Medulla oblongata (tissue), 1 donor: ENCODE data around the gene ADAMTS13.
"Not testable (repeated sequence)": the region's sequence is repeated elsewhere in the genome, so short reads cannot be mapped to it uniquely, and the experiment has no call there.

Experiments
- DNase-seq: peaks from one replicate; pipeline ENCODE4 v3.0.0-alpha.2; 2015; ENCODE audit errors: extremely low spot score

The ADAMTS13 gene

DNA sequence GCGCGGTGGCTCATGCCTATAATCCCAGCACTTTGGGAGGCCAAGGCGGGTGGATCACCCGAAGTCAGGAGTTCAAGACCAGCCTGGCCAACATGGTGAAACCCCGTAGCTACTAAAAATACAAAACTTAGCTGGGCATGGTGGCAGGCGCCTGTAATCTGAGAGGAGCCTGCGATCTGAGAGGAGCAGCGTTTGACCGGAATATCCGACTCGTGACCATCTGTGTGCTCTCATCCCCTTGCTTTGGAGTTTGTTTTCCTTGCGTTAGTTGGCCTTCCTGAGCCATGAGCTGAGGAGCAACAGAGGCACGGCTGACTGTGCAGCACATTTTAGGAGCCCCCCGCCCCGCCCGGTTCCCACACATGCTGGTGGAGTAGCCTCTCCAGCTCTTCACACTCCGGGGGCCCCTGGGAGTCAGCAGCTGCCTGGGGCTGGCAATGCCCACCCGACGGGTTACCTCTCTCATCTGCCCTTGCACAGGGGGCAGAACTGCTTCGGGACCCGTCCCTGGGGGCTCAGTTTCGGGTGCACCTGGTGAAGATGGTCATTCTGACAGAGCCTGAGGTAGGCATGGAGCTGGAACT, 3.0 kb downstream of the ADAMTS13 start:
- DNase-seq = no peak

DNA sequence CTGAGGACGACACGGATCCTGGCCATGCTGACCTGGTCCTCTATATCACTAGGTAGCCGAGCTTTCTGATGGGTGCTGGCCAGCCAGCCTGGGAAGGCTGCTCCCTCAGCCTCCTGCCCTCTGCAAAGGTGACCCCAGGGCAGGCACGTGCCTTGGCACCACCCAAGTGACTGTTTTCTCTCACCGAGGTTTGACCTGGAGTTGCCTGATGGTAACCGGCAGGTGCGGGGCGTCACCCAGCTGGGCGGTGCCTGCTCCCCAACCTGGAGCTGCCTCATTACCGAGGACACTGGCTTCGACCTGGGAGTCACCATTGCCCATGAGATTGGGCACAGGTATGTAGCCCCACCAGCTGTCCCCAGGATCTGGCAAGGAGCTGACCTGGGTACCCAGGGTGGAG, 3.8 kb downstream of the ADAMTS13 start:
- no peak for DNase-seq

GRCh38 chr9:133427658-133428348, 5.6 kb downstream of the ADAMTS13 start:
- DNase-seq = no peak

- no peak for DNase-seq
Measured at GRCh38 chr9:133428617-133429101, 6.5 kb downstream of the ADAMTS13 start.

DNA sequence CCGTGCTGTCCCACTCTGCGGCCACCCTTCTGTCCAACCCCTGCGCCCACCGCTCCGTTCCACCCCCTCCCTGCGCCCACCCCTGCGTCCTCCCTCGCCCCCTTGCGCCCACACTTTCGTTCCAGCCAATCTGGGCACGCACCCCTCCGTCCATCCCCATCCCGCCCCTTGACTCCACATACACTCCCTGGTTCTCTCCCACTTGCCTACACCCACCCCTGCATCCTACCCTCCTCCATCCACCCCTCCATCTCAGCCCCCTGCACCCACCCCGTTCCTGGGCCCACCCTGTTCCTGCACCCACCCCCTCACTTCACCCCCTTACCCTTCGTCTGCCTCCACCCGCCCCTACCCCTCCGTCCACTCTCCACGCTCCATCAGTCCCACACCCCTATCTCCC, 7.0 kb downstream of the ADAMTS13 start:
- no peak for DNase-seq

GRCh38 chr9:133429641-133430161, 7.5 kb downstream of the ADAMTS13 start:
- DNase-seq = no peak

GRCh38 chr9:133430244-133430643, 8.1 kb downstream of the ADAMTS13 start:
- no peak for DNase-seq

DNA sequence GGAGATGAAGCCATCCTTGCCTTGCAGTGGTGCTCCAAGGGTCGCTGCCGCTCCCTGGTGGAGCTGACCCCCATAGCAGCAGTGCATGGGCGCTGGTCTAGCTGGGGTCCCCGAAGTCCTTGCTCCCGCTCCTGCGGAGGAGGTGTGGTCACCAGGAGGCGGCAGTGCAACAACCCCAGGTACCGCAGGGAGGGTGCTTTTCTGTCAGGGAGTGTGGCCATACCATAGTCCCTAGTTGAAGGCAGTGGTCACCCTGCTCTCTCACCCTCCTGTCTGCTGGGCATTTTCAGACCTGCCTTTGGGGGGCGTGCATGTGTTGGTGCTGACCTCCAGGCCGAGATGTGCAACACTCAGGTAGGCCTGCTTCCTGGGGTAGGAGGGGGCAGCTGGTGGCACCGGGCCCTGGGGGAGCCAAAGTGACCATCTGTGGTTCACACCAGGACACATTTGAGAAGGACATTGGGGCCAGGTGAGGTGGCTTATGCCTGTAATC, 11.2 kb downstream of the ADAMTS13 start:
- DNase-seq = no peak

DNA sequence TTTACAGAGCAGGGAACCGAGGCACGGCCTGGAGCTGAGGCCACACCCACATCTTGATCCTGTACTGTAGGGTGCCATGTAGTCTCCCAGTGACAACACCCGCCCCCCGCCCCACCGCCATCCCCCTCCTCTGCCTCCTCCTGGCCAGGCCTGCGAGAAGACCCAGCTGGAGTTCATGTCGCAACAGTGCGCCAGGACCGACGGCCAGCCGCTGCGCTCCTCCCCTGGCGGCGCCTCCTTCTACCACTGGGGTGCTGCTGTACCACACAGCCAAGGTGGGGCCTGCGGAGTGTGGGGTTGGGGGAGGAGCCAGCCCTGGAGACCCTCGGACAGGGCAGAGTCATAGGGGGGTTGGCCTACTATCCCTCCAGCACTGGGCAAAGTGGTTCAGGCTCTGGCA, 14.5 kb downstream of the ADAMTS13 start:
- no peak for DNase-seq

- DNase-seq = no peak
Measured at GRCh38 chr9:133437753-133438531, 15.8 kb downstream of the ADAMTS13 start.

- DNase-seq = no peak
Measured at GRCh38 chr9:133439337-133439736, 17.2 kb downstream of the ADAMTS13 start.

GRCh38 chr9:133440874-133441273, 18.7 kb downstream of the ADAMTS13 start:
- DNase-seq = no peak

GRCh38 chr9:133441571-133441970, 19.4 kb downstream of the ADAMTS13 start:
- no peak for DNase-seq

- no peak for DNase-seq
Measured at GRCh38 chr9:133443248-133443647, 21.1 kb downstream of the ADAMTS13 start.

- no peak for DNase-seq
Measured at GRCh38 chr9:133443982-133444381, 21.8 kb downstream of the ADAMTS13 start.

DNA sequence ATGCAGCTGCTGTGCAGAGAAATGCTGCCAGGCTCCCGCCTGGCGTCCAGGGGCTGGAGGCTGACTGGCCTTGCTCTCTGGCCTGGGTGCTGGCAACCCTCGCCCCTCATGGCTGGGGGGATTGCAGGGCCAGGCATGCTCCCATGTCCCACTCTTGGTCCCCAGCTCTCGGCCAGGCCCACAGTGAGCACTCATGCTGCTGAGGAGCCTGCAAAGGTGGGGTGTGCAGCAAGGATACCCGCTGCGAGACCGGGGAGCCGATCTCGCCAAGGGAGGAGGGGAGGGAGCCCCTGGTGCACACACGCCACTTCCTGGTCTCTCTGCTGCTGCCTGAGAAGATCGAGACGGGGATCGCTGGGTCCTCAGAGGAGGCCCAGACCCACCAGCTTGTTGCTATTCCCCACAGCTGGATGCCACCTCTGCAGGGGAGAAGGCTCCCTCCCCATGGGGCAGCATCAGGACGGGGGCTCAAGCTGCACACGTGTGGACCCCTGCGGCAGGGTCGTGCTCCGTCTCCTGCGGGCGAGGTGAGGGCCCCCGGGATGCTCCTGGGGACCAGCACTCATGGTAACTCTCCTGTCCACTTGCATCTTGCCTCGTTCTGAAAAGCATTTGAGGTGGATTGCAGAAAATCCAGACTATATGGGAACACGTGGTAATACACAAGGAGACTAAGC, 23.3 kb downstream of the ADAMTS13 start:
- DNase-seq = no peak

- no peak for DNase-seq
Measured at GRCh38 chr9:133448487-133448972, 26.4 kb downstream of the ADAMTS13 start.

- no peak for DNase-seq
Measured at GRCh38 chr9:133449760-133450159, 27.6 kb downstream of the ADAMTS13 start.

DNA sequence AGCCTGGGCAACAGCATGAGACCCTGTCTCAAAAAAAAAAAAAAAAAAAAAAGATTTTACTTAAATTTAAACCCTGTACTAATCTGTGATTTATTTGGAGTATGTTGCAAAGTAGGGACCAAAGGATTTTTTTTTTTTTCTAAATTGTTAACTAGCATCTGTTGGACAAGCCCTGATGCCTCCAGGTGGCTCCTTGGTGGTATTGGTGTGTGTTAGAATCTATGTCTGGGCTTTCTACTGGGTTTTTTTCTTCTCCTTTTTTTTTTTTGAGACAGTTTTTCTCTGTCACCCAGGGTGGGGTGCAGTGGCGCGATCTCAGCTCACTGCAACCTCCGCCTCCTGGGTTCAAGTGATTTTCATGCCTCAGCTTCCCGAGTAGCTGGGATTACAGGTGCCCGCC, 29.7 kb downstream of the ADAMTS13 start:
- DNase-seq = not testable (repeated sequence)

DNA sequence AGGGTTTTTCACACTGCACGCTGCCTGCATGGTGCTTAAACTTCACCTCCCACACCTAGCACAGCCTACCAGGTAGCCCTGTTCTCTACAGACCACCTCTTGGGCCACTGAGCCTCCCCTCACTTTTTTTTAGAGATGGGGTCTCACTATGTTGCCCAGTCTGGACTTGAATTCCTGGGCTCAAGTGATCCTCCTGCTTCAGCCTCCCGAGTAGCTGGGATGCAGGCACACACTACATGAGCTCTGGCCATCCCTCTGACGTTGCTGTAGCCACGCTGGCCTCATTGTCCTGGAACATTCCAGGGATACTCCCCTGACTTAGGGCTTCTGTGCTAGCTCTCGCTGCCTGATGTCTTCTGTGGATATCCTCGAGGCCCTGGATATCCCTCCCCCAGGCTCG, 30.4 kb downstream of the ADAMTS13 start:
- DNase-seq = no peak

GRCh38 chr9:133453651-133454050, 31.5 kb downstream of the ADAMTS13 start:
- DNase-seq = peak; percentile 28

GRCh38 chr9:133454325-133454724, 32.2 kb downstream of the ADAMTS13 start:
- no peak for DNase-seq
